H9 (cell line): Measurements from ENCODE around the gene CAV2. TPM values are rescaled to one million over a fixed set of nuclear protein-coding genes. Genes with fewer than 3 reads are reported as not detected.

Experiments
- DNase-seq: peaks from one replicate; pipeline ENCODE4 v3.0.0-alpha.2; 2017
- H2AFZ ChIP-seq: one replicate; pipeline ENCODE4 v1.6.1; 2013; ENCODE audit warnings: mild to moderate bottlenecking, low read length, control low read depth, moderate library complexity
- H2AK5ac ChIP-seq: 2 replicates; pipeline ENCODE4 v1.6.1; 2013; ENCODE audit warnings: low read length, control low read depth, mixed read lengths; ENCODE audit not compliant: insufficient read length
- H2BK120ac ChIP-seq: one replicate; pipeline ENCODE4 v1.6.1; 2013; ENCODE audit warnings: low read depth, mild to moderate bottlenecking, low read length, control low read depth, inconsistent platforms; ENCODE audit not compliant: poor library complexity, severe bottlenecking
- H2BK12ac ChIP-seq: 2 replicates; pipeline ENCODE4 v1.6.1; 2013; ENCODE audit warnings: low read length, control low read depth, mixed read lengths, low read depth; ENCODE audit not compliant: insufficient read length
- H2BK15ac ChIP-seq: 2 replicates; pipeline ENCODE4 v1.6.1; 2013; ENCODE audit warnings: low read depth, low read length, control low read depth
- H2BK20ac ChIP-seq: one replicate; pipeline ENCODE4 v1.6.1; 2013; ENCODE audit warnings: low read depth, mild to moderate bottlenecking, low read length, control low read depth, inconsistent platforms; ENCODE audit not compliant: poor library complexity, severe bottlenecking
- H2BK5ac ChIP-seq: 2 replicates; pipeline ENCODE4 v1.6.1; 2013; ENCODE audit warnings: low read length, control low read depth, mixed read lengths; ENCODE audit not compliant: insufficient read length
- H3K14ac ChIP-seq: 2 replicates; pipeline ENCODE4 v1.6.1; 2013; ENCODE audit warnings: low read length, control low read depth; ENCODE audit not compliant: insufficient read depth
- H3K18ac ChIP-seq: 2 replicates; pipeline ENCODE4 v1.6.1; 2013; ENCODE audit warnings: low read depth, mild to moderate bottlenecking, mixed read lengths, low read length, control low read depth; ENCODE audit not compliant: insufficient read length
- H3K23ac ChIP-seq: 2 replicates; pipeline ENCODE4 v1.6.1; 2013; ENCODE audit warnings: low read length, control low read depth, mixed read lengths, low read depth; ENCODE audit not compliant: insufficient read length
- H3K23me2 ChIP-seq: 2 replicates; pipeline ENCODE4 v1.6.1; 2013; ENCODE audit warnings: low read depth, mild to moderate bottlenecking, mixed read lengths, low read length, control low read depth; ENCODE audit not compliant: insufficient read length, poor library complexity, severe bottlenecking
- H3K27ac ChIP-seq: 2 replicates; pipeline ENCODE4 v1.5.1; 2013; ENCODE audit warnings: low read length, control low read depth, mixed read lengths, low read depth; ENCODE audit not compliant: insufficient read length
- H3K27me3 ChIP-seq: 2 replicates; pipeline ENCODE4 v1.6.1; 2013; ENCODE audit warnings: low read length, control low read depth, inconsistent platforms; ENCODE audit not compliant: insufficient read depth
- H3K4ac ChIP-seq: 2 replicates; pipeline ENCODE4 v1.6.1; 2013; ENCODE audit warnings: low read depth, mild to moderate bottlenecking, control low read depth, inconsistent platforms, low read length, moderate library complexity
- H3K4me1 ChIP-seq: 2 replicates; pipeline ENCODE4 v1.6.1; 2013; ENCODE audit warnings: low read length, control low read depth, inconsistent platforms; ENCODE audit not compliant: insufficient read depth
- H3K4me2 ChIP-seq: 2 replicates; pipeline ENCODE4 v1.6.1; 2013; ENCODE audit warnings: low read length, control low read depth, mixed read lengths; ENCODE audit not compliant: insufficient read length, insufficient read depth
- H3K56ac ChIP-seq: 2 replicates; pipeline ENCODE4 v1.6.1; 2013; ENCODE audit warnings: low read depth, mild to moderate bottlenecking, mixed read lengths, low read length, control low read depth; ENCODE audit not compliant: insufficient read length
- H3K79me1 ChIP-seq: 2 replicates; pipeline ENCODE4 v1.6.1; 2013; ENCODE audit warnings: low read depth, mild to moderate bottlenecking, moderate library complexity, low read length, control low read depth, inconsistent platforms; ENCODE audit not compliant: insufficient read depth, poor library complexity, severe bottlenecking
- H3K79me2 ChIP-seq: 2 replicates; pipeline ENCODE4 v1.6.1; 2013; ENCODE audit warnings: low read length, control low read depth, inconsistent platforms; ENCODE audit not compliant: insufficient read depth
- H3K9ac ChIP-seq: 2 replicates; pipeline ENCODE4 v1.6.1; 2013; ENCODE audit warnings: low read length, control low read depth, mixed read lengths; ENCODE audit not compliant: insufficient read length; ENCODE audit errors: extremely low read depth
- H3K9me3 ChIP-seq: one replicate; pipeline ENCODE4 v1.6.1; 2013; ENCODE audit warnings: low read depth, low read length, inconsistent platforms; ENCODE audit not compliant: control insufficient read depth
- H3T11ph ChIP-seq: one replicate; pipeline ENCODE4 v1.6.1; 2013; ENCODE audit warnings: mild to moderate bottlenecking, low read length, control low read depth, inconsistent platforms
- H4K20me1 ChIP-seq: one replicate; pipeline ENCODE4 v1.6.1; 2013; ENCODE audit not compliant: control insufficient read depth, insufficient read length, insufficient read depth
- H4K5ac ChIP-seq: 2 replicates; pipeline ENCODE4 v1.6.1; 2013; ENCODE audit warnings: low read depth, mild to moderate bottlenecking, mixed read lengths, low read length, control low read depth; ENCODE audit not compliant: insufficient read length
- H4K8ac ChIP-seq: replicated peaks from 2 replicates; pipeline ENCODE4 v1.6.1; 2013; ENCODE audit warnings: low read length, control low read depth, mixed read lengths, low read depth; ENCODE audit not compliant: insufficient read length
- H4K91ac ChIP-seq: 2 replicates; pipeline ENCODE4 v1.6.1; 2013; ENCODE audit warnings: low read depth, mild to moderate bottlenecking, moderate library complexity, mixed read lengths, low read length, control low read depth; ENCODE audit not compliant: insufficient read length
- H3K27ac Mint-ChIP-seq, 3 experiments: 2 replicates in 2 of 3; 3 replicates in 1 of 3; pipeline ENCODE4 v1.8.0; 2020 to 2021; ENCODE audit warnings: mixed read lengths in 3 of 3, mild to moderate bottlenecking in 1 of 3, moderate library complexity in 1 of 3
- H3K27me3 Mint-ChIP-seq: 2 replicates; pipeline ENCODE4 v1.8.0; 2021; ENCODE audit warnings: low read depth, mild to moderate bottlenecking, moderate library complexity, mixed read lengths
- H3K36me3 Mint-ChIP-seq, 3 experiments: 2 replicates in 2 of 3; 3 replicates in 1 of 3; pipeline ENCODE4 v1.8.0; 2020 to 2021; ENCODE audit warnings: low read depth in 3 of 3, mixed read lengths in 3 of 3; ENCODE audit not compliant: insufficient read depth in 1 of 3
- H3K4me1 Mint-ChIP-seq, 2 experiments: 2 replicates each; pipeline ENCODE4 v1.8.0; 2020; ENCODE audit warnings: mixed read lengths in 2 of 2
- H3K4me3 Mint-ChIP-seq, 2 experiments: 2 replicates in 1 of 2; 3 replicates in 1 of 2; pipeline ENCODE4 v1.8.0; 2020 to 2021; ENCODE audit warnings: mild to moderate bottlenecking in 2 of 2, mixed read lengths in 2 of 2, moderate library complexity in 1 of 2
- H3K9me3 Mint-ChIP-seq, 2 experiments: 2 replicates in 1 of 2; 3 replicates in 1 of 2; pipeline ENCODE4 v1.8.0; 2020; ENCODE audit warnings: mild to moderate bottlenecking in 2 of 2, mixed read lengths in 2 of 2, moderate library complexity in 1 of 2
- WGBS: extraction: QIAGEN DNeasy Blood & Tissue Kit; methylation state at CpG from one replicate; pipeline ENCODE4 v1.1.7; 2013; ENCODE audit warnings: missing lambda C conversion rate, low lambda C conversion rate, mixed read lengths; ENCODE audit not compliant: insufficient read length; ENCODE audit errors: extremely low coverage; 5-methylcytosine and 5-hydroxymethylcytosine counted together
- total RNA-seq: library from RNA; stranded (reverse); gene quantifications from 2 replicates; pipeline ENCODE4 v1.2.1, GENCODE V29; 2021
- TF ChIP-seq, protein P1 (sequence below): fragments of 200-600 bp; sonication (generic); conservative IDR thresholded peaks from 3 replicates; pipeline ENCODE4 v1.8.0; 2021; ENCODE audit warnings: antibody characterized with exemption, mild to moderate bottlenecking

CAV2 gene
- total RNA-seq, 1 experiment from 2014 or later, result 3.7 TPM

DNA sequence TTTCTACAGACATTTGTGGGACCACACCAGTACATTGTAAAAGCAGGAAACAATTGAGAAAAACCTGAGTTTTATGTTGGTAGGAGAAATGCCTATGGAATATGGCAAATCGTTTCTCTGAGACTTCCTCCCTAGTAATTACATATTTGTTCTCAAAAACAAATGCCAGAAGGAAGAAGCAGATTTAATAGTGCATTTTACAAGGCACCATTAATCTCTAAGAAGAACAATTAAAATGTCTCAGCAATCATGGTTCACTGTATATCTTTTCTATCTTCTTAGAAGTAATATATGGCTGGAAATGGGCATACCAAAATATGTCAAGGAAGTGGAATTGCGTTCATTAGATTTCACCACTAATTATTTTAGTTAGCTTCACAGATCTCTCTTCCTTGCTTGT is 38.6 kb downstream of the CAV2 start:
- Histone ChIP-seq H3K14ac (no peak overlapping the region), H3K4me1 (no peaks in the 10 kb centered on the region), H2BK120ac (no peak overlapping the region), H2BK12ac (no peak overlapping the region), H2AFZ (no peak overlapping the region), H3K4me2 (no peak overlapping the region), H3K23ac (no peak overlapping the region), H2BK15ac (no peak overlapping the region), H3K56ac (no peak overlapping the region), H3K4ac (no peak overlapping the region), H3T11ph (no peak overlapping the region), H3K18ac (no peak overlapping the region), H3K9ac (no peak overlapping the region), H3K79me2 (no peaks in the 10 kb centered on the region), H3K79me1 (no peaks in the 10 kb centered on the region), H2BK20ac (no peak overlapping the region), H2BK5ac (no peak overlapping the region), H2AK5ac (no peak overlapping the region), H4K8ac (no peak overlapping the region), H4K20me1 (no peaks in the 10 kb centered on the region), H3K27ac (no peak overlapping the region), H3K23me2 (no peaks in the 10 kb centered on the region), H4K91ac (no peak overlapping the region), H3K9me3 (no peaks in the 10 kb centered on the region), H4K5ac (no peak overlapping the region), H3K27me3 (no peaks in the 10 kb centered on the region; the same call in 1 of the 2 replicates)
- Mint-ChIP-seq H3K4me3 (no peak overlapping the region), H3K27ac (no peak overlapping the region), H3K27me3 (no peaks in the 10 kb centered on the region), H3K36me3 (peaks cover 0 to 6% (median 3%) of the 10 kb centered on the region in 3 experiments; a peak in 2 of 7 replicates), H3K4me1 (no peaks in the 10 kb centered on the region), H3K9me3 (no peaks in the 10 kb centered on the region; a peak in 1 of 5 replicates)
- no CpG with 5 or more reads among the region's 2 CpGs for WGBS
- TF ChIP-seq, protein P1, sequence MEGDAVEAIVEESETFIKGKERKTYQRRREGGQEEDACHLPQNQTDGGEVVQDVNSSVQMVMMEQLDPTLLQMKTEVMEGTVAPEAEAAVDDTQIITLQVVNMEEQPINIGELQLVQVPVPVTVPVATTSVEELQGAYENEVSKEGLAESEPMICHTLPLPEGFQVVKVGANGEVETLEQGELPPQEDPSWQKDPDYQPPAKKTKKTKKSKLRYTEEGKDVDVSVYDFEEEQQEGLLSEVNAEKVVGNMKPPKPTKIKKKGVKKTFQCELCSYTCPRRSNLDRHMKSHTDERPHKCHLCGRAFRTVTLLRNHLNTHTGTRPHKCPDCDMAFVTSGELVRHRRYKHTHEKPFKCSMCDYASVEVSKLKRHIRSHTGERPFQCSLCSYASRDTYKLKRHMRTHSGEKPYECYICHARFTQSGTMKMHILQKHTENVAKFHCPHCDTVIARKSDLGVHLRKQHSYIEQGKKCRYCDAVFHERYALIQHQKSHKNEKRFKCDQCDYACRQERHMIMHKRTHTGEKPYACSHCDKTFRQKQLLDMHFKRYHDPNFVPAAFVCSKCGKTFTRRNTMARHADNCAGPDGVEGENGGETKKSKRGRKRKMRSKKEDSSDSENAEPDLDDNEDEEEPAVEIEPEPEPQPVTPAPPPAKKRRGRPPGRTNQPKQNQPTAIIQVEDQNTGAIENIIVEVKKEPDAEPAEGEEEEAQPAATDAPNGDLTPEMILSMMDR, result no peak
- no peak for DNase-seq
